Thyroid gland (tissue), 4 donors: ENCODE results near the gene DNM3.

Source experiments
- POLR2A ChIP-seq, 2 donors: fragments of 450-650 bp; IDR thresholded peaks; one replicate each; pipeline ENCODE4 v1.6.1; 2017; ENCODE audit warnings: antibody characterized with exemption in 2 of 2, mild to moderate bottlenecking in 2 of 2, moderate library complexity in 1 of 2
- TF ChIP-seq, protein P1 (sequence below), 6 experiments: fragments of 200-600 bp in 3 of 6; fragments of 450-650 bp in 3 of 6; sonication (generic) in 3 of 6; IDR thresholded peaks; one replicate each; pipeline ENCODE4 v1.5.1; 2016 to 2019; ENCODE audit warnings: antibody characterized with exemption in 6 of 6, mild to moderate bottlenecking in 2 of 6, inconsistent platforms in 1 of 6, moderate library complexity in 1 of 6

DNA sequence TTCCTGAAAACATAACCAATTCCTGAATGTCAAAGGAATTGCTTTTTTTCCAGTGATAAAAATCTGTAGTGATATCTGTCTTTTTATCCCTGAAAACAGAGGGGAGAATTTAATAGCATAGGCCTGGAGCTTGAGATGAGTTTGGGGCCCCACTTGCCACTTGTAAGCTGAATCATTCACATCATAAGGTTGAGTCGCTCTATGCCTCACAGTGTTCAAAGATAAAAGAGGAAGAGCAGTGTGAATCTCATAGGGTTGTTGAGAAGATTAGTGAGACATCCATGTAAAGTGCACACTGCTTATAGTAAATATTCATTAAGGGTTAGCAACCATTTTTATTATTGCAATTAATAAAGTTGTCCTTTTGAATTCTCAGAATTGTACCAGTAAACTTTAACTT is 271.3 kb downstream of the DNM3 start:
- TF ChIP-seq, protein P1, sequence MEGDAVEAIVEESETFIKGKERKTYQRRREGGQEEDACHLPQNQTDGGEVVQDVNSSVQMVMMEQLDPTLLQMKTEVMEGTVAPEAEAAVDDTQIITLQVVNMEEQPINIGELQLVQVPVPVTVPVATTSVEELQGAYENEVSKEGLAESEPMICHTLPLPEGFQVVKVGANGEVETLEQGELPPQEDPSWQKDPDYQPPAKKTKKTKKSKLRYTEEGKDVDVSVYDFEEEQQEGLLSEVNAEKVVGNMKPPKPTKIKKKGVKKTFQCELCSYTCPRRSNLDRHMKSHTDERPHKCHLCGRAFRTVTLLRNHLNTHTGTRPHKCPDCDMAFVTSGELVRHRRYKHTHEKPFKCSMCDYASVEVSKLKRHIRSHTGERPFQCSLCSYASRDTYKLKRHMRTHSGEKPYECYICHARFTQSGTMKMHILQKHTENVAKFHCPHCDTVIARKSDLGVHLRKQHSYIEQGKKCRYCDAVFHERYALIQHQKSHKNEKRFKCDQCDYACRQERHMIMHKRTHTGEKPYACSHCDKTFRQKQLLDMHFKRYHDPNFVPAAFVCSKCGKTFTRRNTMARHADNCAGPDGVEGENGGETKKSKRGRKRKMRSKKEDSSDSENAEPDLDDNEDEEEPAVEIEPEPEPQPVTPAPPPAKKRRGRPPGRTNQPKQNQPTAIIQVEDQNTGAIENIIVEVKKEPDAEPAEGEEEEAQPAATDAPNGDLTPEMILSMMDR (IDR thresholded peaks at IDR 0.05) = no peak
- no peak for TF ChIP-seq POLR2A (IDR thresholded peaks at IDR 0.05)
